ENCODE measurements around the gene PSMC4.

PSMC4 gene

GRCh38 chr19:39995794-39996193 lies 24.8 kb downstream of the PSMC4 start:
- no peak for DNase-seq

- peak; percentile 35 for DNase-seq
Measured at GRCh38 chr19:39996218-39996810, 25.3 kb downstream of the PSMC4 start.

- peak; percentile 65 for DNase-seq
Measured at GRCh38 chr19:39996811-39997637, 26.1 kb downstream of the PSMC4 start, which contains the start of gene ZNF546. ZNF546 (plus strand) TSS chr19:39997060; CDS start chr19:39998327, 1,267 bp downstream.

GRCh38 chr19:39997638-39998216 lies 26.8 kb downstream of the PSMC4 start:
- DNase-seq = no peak

- no peak for DNase-seq
Measured at GRCh38 chr19:39998501-39998900, 27.5 kb downstream of the PSMC4 start.

- DNase-seq = no peak
Measured at GRCh38 chr19:40005691-40006272, 34.8 kb downstream of the PSMC4 start.

- no peak for DNase-seq
Measured at GRCh38 chr19:40006273-40006691, 35.3 kb downstream of the PSMC4 start.

- DNase-seq = no peak
Measured at GRCh38 chr19:40009674-40010073, 38.7 kb downstream of the PSMC4 start.

- DNase-seq = no peak
Measured at GRCh38 chr19:40013991-40014390, 43.0 kb downstream of the PSMC4 start.

GRCh38 chr19:40023969-40024368 lies 53.0 kb downstream of the PSMC4 start:
- DNase-seq = no peak

GRCh38 chr19:40025938-40026596 lies 55.1 kb downstream of the PSMC4 start:
- no peak for DNase-seq

GRCh38 chr19:40026597-40026970 lies 55.6 kb downstream of the PSMC4 start:
- DNase-seq = no peak
